Central memory CD8-positive, alpha-beta T cell (primary cell): ENCODE measurements around the gene LRG1.
"Not testable (repeated sequence)": the region's sequence is repeated elsewhere in the genome, so short reads cannot be mapped to it uniquely, and the experiment has no call there.

Source experiments
- ATAC-seq: fragments of 150-1000 bp; cut with Tn5 transposase; replicated peaks from 2 replicates; pipeline ENCODE4 v1.10.0; 2022; ENCODE audit warnings: mild to moderate bottlenecking, moderate FRiP score, moderate number of reproducible peaks; ENCODE audit not compliant: poor library complexity, severe bottlenecking; ENCODE audit errors: extremely low read depth
- DNase-seq, 2 donors: peaks; one replicate each; pipeline ENCODE4 v3.0.0; 2021; ENCODE audit warnings: low spot score in 2 of 2
- H3K27ac Mint-ChIP-seq: one replicate; pipeline ENCODE4 v1.8.0; 2022; ENCODE audit warnings: low read depth, mild to moderate bottlenecking, moderate library complexity, mixed read lengths
- H3K27me3 Mint-ChIP-seq: one replicate; pipeline ENCODE4 v1.8.0; 2022; ENCODE audit warnings: mixed read lengths
- H3K36me3 Mint-ChIP-seq: one replicate; pipeline ENCODE4 v1.8.0; 2022; ENCODE audit warnings: mild to moderate bottlenecking, moderate library complexity, mixed read lengths; ENCODE audit not compliant: insufficient read depth
- H3K4me1 Mint-ChIP-seq: one replicate; pipeline ENCODE4 v1.8.0; 2022; ENCODE audit warnings: mixed read lengths
- H3K4me3 Mint-ChIP-seq: one replicate; pipeline ENCODE4 v1.8.0; 2022; ENCODE audit warnings: mild to moderate bottlenecking, moderate library complexity, mixed read lengths
- H3K9me3 Mint-ChIP-seq: one replicate; pipeline ENCODE4 v1.8.0; 2022; ENCODE audit warnings: mixed read lengths

LRG1 gene

DNA sequence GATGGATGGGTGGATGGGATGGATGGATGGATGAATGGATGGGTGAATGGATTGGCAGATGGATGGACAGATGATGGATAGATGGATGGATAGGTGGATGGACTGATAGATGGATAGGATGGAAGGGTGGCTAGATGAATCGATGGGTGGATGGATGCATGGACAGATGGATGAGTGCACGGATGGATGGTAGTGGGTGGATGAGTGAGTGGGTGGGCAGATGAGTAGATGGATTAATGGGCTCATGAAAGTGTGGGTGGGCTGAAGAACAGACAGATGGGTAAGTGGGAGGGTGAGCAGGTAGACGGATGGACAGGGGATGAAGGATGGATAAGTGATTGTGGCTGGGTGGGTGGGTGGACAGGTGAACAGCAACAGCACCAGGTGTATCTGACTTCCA, 13.9 kb upstream of the LRG1 start:
- Mint-ChIP-seq H3K36me3 (no peaks in the 10 kb centered on the region), H3K4me1 (no peaks in the 10 kb centered on the region), H3K4me3 (no peak overlapping the region), H3K27ac (no peak overlapping the region), H3K9me3 (no peaks in the 10 kb centered on the region), H3K27me3 (peaks cover 13% of the 10 kb centered on the region)
- DNase-seq (no peak), ATAC-seq (no peak)

DNA sequence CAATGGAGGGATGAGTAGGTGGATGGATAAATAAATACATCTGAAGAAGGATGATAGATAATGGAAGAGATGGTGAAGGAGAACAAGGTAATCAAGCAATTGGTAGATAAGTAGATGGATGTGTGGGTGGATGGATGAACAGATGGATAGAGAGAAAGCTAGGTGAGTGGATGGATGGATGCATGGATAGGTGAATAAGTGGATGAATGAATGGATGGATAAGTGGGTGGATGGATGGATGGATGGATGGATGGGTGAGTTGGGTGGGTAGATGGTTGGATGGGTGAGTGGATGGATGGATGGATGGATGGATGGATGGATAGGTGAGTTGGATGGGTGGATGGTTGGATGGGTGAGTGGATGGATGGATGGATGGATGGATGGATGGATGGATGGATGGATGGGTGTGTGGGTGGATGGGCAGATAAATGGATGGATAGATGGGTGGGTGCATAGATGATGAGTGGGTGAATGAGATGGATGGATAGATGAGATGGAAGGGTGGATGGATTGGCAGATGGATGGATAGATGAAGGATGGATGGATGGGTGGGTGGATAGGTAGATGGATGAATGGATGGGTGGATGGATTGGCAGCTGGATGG, 13.4 kb upstream of the LRG1 start:
- no peak for DNase-seq
- no peaks in the 10 kb centered on the region for H3K9me3 Mint-ChIP-seq
- H3K4me3 Mint-ChIP-seq: no peak overlapping the region
- H3K27me3 Mint-ChIP-seq: peaks cover 13% of the 10 kb centered on the region
- ATAC-seq: no peak
- no peak overlapping the region for H3K27ac Mint-ChIP-seq
- no peaks in the 10 kb centered on the region for H3K4me1 Mint-ChIP-seq
- H3K36me3 Mint-ChIP-seq: no peaks in the 10 kb centered on the region

DNA sequence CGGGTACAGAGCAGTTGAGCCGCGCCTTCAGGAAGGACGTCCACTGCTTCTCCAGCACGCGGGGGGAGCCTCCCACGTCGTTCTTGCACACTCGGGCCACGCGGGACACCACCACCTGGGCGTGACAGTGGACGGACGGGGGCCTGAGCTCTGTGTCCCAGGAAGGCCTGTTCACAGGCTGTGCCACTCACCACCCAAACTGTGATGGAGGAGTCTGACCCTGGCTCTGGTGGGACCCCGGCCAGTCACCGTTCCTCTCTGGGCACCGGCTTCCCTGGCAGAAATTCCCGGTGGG, 12.6 kb upstream of the LRG1 start:
- Mint-ChIP-seq H3K27ac (no peak overlapping the region), H3K27me3 (peaks cover 13% of the 10 kb centered on the region), H3K9me3 (no peaks in the 10 kb centered on the region), H3K4me1 (no peaks in the 10 kb centered on the region), H3K36me3 (no peaks in the 10 kb centered on the region), H3K4me3 (no peak overlapping the region)
- ATAC-seq (no peak), DNase-seq (no peak)

DNA sequence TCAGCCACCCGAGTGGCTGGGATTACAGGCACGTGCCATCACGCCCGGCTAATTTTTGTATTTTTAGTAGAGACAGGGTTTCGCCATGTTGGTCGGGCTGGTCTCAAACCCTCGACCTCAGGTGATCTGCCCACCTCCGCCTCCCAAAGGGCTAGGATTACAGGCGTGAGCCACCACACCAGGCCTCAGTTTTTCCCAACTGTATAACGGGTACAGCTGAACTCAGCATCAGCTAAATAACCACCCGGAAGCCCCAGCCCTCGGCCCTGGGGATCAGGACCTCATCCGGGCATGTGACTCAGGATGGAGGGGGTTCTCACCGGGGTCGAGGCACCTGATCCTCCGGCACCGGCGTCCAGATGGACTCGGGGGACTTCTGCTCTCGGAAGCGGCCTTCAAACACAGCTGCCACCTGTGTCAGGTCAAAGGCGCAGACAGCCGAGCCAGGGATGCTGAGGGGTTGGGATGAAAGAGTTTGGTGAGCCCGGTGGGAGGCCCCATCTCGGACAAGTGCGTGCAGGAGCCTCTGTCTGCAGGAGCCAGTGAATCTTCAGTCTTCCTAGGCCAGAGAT, 10.7 kb upstream of the LRG1 start:
- H3K27me3 Mint-ChIP-seq: peaks cover 13% of the 10 kb centered on the region
- H3K9me3 Mint-ChIP-seq: no peaks in the 10 kb centered on the region
- H3K4me3 Mint-ChIP-seq: no peak overlapping the region
- H3K27ac Mint-ChIP-seq: no peak overlapping the region
- H3K4me1 Mint-ChIP-seq: no peaks in the 10 kb centered on the region
- DNase-seq (no peak), ATAC-seq (no peak)
- H3K36me3 Mint-ChIP-seq: peaks cover 3% of the 10 kb centered on the region

- no peak overlapping the region for H3K4me3 Mint-ChIP-seq
- DNase-seq (no peak), ATAC-seq (no peak)
- H3K4me1 Mint-ChIP-seq: no peaks in the 10 kb centered on the region
- no peak overlapping the region for H3K27ac Mint-ChIP-seq
- H3K27me3 Mint-ChIP-seq: peaks cover 13% of the 10 kb centered on the region
- H3K9me3 Mint-ChIP-seq: no peaks in the 10 kb centered on the region
- peaks cover 3% of the 10 kb centered on the region for H3K36me3 Mint-ChIP-seq
These were observed 10.2 kb upstream of the LRG1 start for GRCh38 chr19:4550018-4550417.

GRCh38 chr19:4548238-4548584, 8.4 kb upstream of the LRG1 start:
- no peak overlapping the region for H3K4me3 Mint-ChIP-seq
- peaks cover 3% of the 10 kb centered on the region for H3K36me3 Mint-ChIP-seq
- ATAC-seq: no peak
- H3K27ac Mint-ChIP-seq: no peak overlapping the region
- DNase-seq: no peak
- H3K9me3 Mint-ChIP-seq: no peaks in the 10 kb centered on the region
- peaks cover 13% of the 10 kb centered on the region for H3K27me3 Mint-ChIP-seq
- no peaks in the 10 kb centered on the region for H3K4me1 Mint-ChIP-seq

GRCh38 chr19:4547303-4548237, 7.7 kb upstream of the LRG1 start:
- Mint-ChIP-seq H3K4me1 (no peaks in the 10 kb centered on the region), H3K4me3 (no peak overlapping the region), H3K36me3 (peaks cover 3% of the 10 kb centered on the region), H3K9me3 (no peaks in the 10 kb centered on the region), H3K27me3 (peaks cover 12% of the 10 kb centered on the region), H3K27ac (no peak overlapping the region)
- no peak for ATAC-seq
- no peak for DNase-seq

DNA sequence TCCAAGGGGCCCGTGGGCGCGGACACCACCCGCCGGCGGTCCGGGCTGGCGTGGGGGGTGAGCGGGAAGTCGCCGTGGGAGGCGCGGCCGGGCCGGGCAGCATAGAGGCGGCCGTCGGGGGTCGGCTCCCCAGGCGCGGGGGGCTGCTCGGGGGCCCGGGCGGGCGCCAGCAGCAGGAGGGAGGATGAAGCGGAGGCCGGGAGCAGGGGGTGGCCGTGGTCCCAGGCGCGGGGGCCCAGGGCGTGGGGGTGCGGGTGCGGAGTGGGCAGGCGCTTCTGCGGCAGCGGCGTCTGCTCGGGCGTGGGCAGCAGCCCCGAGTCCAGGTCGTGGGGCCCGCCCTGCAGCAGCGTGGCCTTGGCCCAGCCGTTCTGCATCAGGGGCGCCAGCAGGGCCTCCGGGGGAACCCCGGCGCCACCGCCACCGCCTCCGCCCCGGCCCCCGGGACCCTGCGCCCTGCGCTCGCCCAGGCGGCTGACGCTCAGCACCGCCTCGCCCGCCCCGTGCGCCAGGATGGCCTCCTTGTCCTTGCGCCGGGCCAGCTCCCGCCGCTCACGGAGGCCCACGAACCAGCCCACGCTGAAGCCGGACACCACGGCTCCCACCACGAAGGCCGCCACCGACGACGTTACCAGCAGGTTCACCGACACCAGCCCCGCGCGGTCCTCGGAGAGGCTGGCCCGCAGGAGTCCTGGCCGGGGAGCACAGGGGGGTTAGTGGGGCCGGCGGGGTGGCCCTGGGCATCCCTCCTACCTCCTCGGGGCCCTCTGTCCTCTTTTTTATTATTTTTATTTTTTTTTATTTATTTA, 4.2 kb upstream of the LRG1 start:
- Mint-ChIP-seq H3K4me3 (no peak overlapping the region), H3K27ac (no peak overlapping the region), H3K4me1 (no peaks in the 10 kb centered on the region), H3K36me3 (peaks cover 3% of the 10 kb centered on the region), H3K27me3 (peaks cover 13% of the 10 kb centered on the region), H3K9me3 (no peaks in the 10 kb centered on the region)
- ATAC-seq (no peak), DNase-seq (no peak)

DNA sequence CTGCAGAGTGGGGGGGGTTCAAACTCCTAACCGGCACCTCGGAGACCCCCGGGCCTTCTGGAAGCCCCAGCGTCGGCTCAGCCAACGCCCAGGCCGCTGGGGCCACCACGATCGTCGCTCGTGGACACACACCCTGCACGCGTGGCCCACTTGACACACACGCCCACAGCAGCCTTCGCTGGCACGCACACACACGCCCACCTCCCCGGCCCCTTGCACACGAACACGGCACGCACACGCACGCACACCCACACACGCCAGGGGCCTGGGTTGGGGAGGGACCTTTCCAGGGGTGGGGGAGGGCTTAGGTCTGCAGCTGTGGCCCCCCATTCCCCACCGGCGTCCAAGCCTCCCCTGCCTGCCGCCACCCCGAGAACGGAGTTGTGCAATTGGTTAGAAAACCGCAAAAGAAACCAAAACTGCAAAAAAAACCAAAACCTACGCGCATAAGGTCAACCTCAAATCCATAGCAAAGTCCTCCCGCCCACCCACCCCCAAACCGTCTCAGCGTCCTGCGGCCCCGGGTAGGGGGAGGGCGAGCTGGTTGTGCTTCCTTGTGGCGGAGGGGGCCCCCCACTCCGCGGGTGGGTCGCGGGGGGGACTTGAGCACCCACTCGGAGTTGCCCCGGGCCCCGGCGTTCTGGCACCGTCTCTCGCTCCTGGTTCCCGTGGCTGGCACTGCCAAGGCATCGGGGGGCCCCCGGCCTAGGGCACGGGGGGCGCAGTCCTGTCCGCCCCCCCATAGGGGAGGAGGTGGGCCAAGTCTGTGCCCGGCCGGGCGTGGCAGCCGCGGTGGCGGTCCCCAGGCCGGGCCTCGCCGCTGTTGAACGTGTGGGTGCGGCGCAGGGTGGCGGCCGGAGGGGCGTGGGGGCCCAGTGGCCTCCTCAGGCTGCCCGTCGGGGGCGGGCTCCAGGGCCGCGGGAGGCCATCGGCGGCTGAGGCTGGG, 3.3 kb upstream of the LRG1 start:
- H3K27me3 Mint-ChIP-seq: peaks cover 20% of the 10 kb centered on the region
- peaks cover 3% of the 10 kb centered on the region for H3K36me3 Mint-ChIP-seq
- ATAC-seq: no peak
- DNase-seq: no peak
- H3K4me3 Mint-ChIP-seq: no peak overlapping the region
- no peaks in the 10 kb centered on the region for H3K9me3 Mint-ChIP-seq
- no peak overlapping the region for H3K27ac Mint-ChIP-seq
- no peaks in the 10 kb centered on the region for H3K4me1 Mint-ChIP-seq

GRCh38 chr19:4541806-4542145, 1.9 kb upstream of the LRG1 start:
- ATAC-seq, H3K4me1 Mint-ChIP-seq, DNase-seq, H3K36me3 Mint-ChIP-seq, H3K27ac Mint-ChIP-seq, H3K4me3 Mint-ChIP-seq, H3K9me3 Mint-ChIP-seq: not testable (repeated sequence)
- H3K27me3 Mint-ChIP-seq: peaks cover 20% of the 10 kb centered on the region

- no peak overlapping the region for H3K4me3 Mint-ChIP-seq
- no peaks in the 10 kb centered on the region for H3K9me3 Mint-ChIP-seq
- DNase-seq: no peak
- no peak for ATAC-seq
- H3K27ac Mint-ChIP-seq: no peak overlapping the region
- peaks cover 20% of the 10 kb centered on the region for H3K27me3 Mint-ChIP-seq
- no peaks in the 10 kb centered on the region for H3K36me3 Mint-ChIP-seq
- no peaks in the 10 kb centered on the region for H3K4me1 Mint-ChIP-seq
These were observed 1.4 kb upstream of the LRG1 start for GRCh38 chr19:4541114-4541805.
